B cell (primary cell): ENCODE results near the gene HSPB3. TPM values are rescaled to one million over a fixed set of nuclear protein-coding genes. Genes with fewer than 3 reads are reported as not detected.

Experiments used
- ATAC-seq: fragments of 200-7000 bp; cut with Tn5 transposase; one replicate; pipeline ENCODE4 v1.10.0; 2021; ENCODE audit warnings: low read depth, mild to moderate bottlenecking, moderate number of reproducible peaks, moderate library complexity
- CTCF ChIA-PET: fragments of 350-600 bp; sonication (Branson Sonifier 250); formaldehyde crosslinking; loops from one replicate; lab custom pipeline; 2021; ENCODE audit warnings: antibody characterized with exemption, inconsistent platforms; lab: Charles Lee
- POLR2A ChIA-PET: fragments of 350-600 bp; sonication (Branson Sonifier 250); formaldehyde crosslinking; loops from one replicate; lab custom pipeline; 2021; ENCODE audit warnings: antibody characterized with exemption; lab: Charles Lee
- DNase-seq: peaks from one replicate; pipeline ENCODE4 v3.0.0; 2013
- H2AFZ ChIP-seq: 2 replicates; pipeline ENCODE4 v1.6.1; 2012; ENCODE audit warnings: mild to moderate bottlenecking, low read depth, low read length; ENCODE audit not compliant: insufficient read depth, poor library complexity, severe bottlenecking
- H3K27ac ChIP-seq, 2 donors: 1 replicate in 1 of 2; 2 replicates in 1 of 2; pipeline ENCODE4 v1.5.1; 2012 to 2013; ENCODE audit warnings: low read length in 2 of 2, mild to moderate bottlenecking in 2 of 2, moderate library complexity in 1 of 2
- H3K27me3 ChIP-seq, 4 experiments: fragments of 200-600 bp in 1 of 4; sonication (generic) in 1 of 4; replicated peaks in 1 of 4; 1 replicate in 2 of 4; 2 replicates in 2 of 4; pipeline versions ENCODE4 v1.6.1 to v1.7.0; 2013 to 2016; ENCODE audit warnings: low read length in 3 of 4, mild to moderate bottlenecking in 2 of 4, mixed read lengths in 1 of 4, moderate library complexity in 1 of 4; ENCODE audit not compliant: insufficient read depth in 4 of 4, control insufficient read depth in 3 of 4; ENCODE audit errors: control extremely low read depth in 1 of 4
- H3K36me3 ChIP-seq, 2 experiments: replicated peaks in 1 of 2; 1 replicate in 1 of 2; 2 replicates in 1 of 2; pipeline versions ENCODE4 v1.6.1 to v1.7.1; 2013; ENCODE audit warnings: low read length in 1 of 2; ENCODE audit not compliant: insufficient read depth in 2 of 2, control insufficient read depth in 1 of 2; ENCODE audit errors: control extremely low read depth in 1 of 2, extremely low read depth in 1 of 2
- H3K4me1 ChIP-seq, 2 donors: fragments of 200-600 bp in 1 of 2; sonication (generic) in 1 of 2; 1 replicate in 1 of 2; 2 replicates in 1 of 2; pipeline versions ENCODE4 v1.5.1 to v1.6.1; 2013 to 2017; ENCODE audit warnings: low read length in 2 of 2; ENCODE audit not compliant: control insufficient read depth in 2 of 2, insufficient read depth in 2 of 2
- H3K4me2 ChIP-seq: replicated peaks from 2 replicates; pipeline ENCODE3; 2012; ENCODE audit warnings: mild to moderate bottlenecking, low read depth, low read length; ENCODE audit not compliant: poor library complexity, severe bottlenecking
- H3K4me3 ChIP-seq, 5 experiments: fragments of 200-600 bp in 1 of 5; sonication (generic) in 1 of 5; 1 replicate in 3 of 5; 2 replicates in 2 of 5; pipeline versions ENCODE4 v1.5.1 to v1.7.0; 2011 to 2016; ENCODE audit warnings: low read length in 4 of 5, mild to moderate bottlenecking in 4 of 5, low read depth in 2 of 5, control low read depth in 1 of 5, moderate library complexity in 1 of 5; ENCODE audit not compliant: insufficient read depth in 1 of 5; ENCODE audit errors: control extremely low read depth in 1 of 5, extremely low read depth in 1 of 5
- H3K79me2 ChIP-seq: fragments of 200-600 bp; sonication (generic); one replicate; pipeline ENCODE4 v1.6.0; 2016; ENCODE audit warnings: low read length; ENCODE audit not compliant: control insufficient read depth, insufficient read depth
- H3K9ac ChIP-seq: fragments of 200-600 bp; sonication (generic); 2 replicates; pipeline ENCODE4 v1.6.1; 2017; ENCODE audit warnings: mild to moderate bottlenecking, low read length, moderate library complexity
- H3K9me3 ChIP-seq, 3 donors: one replicate each; pipeline versions ENCODE4 v1.6.1 to v1.7.1; 2013; ENCODE audit warnings: low read length in 2 of 3; ENCODE audit not compliant: control insufficient read depth in 2 of 3, insufficient read depth in 1 of 3; ENCODE audit errors: control extremely low read depth in 1 of 3
- H4K20me1 ChIP-seq: 2 replicates; pipeline ENCODE4 v1.6.0; 2012; ENCODE audit warnings: mild to moderate bottlenecking, low read length; ENCODE audit not compliant: insufficient read depth, control insufficient read depth, poor library complexity, severe bottlenecking
- H3K27ac Mint-ChIP-seq: one replicate; pipeline ENCODE4 v1.8.0; 2021; ENCODE audit warnings: mixed read lengths
- H3K27me3 Mint-ChIP-seq: one replicate; pipeline ENCODE4 v1.8.0; 2021; ENCODE audit warnings: mixed read lengths
- H3K4me1 Mint-ChIP-seq: one replicate; pipeline ENCODE4 v1.8.0; 2021; ENCODE audit warnings: mixed read lengths
- H3K4me3 Mint-ChIP-seq: one replicate; pipeline ENCODE4 v1.8.0; 2021; ENCODE audit warnings: mixed read lengths
- H3K9me3 Mint-ChIP-seq: one replicate; pipeline ENCODE4 v1.8.0; 2022; ENCODE audit warnings: mixed read lengths; ENCODE audit not compliant: insufficient read depth
- EZH2 ChIP-seq: IDR thresholded peaks from 2 replicates; pipeline ENCODE4 v1.6.1; 2012; ENCODE audit warnings: borderline replicate concordance, low read depth, mild to moderate bottlenecking, moderate library complexity, low read length; ENCODE audit not compliant: insufficient read depth, poor library complexity, severe bottlenecking
- WGBS: methylation state at CpG from one replicate; pipeline ENCODE4 v1.1.5; 2013; ENCODE audit warnings: missing lambda C conversion rate; ENCODE audit not compliant: insufficient coverage; 5-methylcytosine and 5-hydroxymethylcytosine counted together
- intact Hi-C: fragments of 100-400 bp; cut with micrococcal nuclease; formaldehyde crosslinking; loops from one replicate; pipeline ENCODE4 v1.10.0; 2022
- polyA plus RNA-seq: library from polyadenylated mRNA; depleted of rRNA; stranded (reverse); fragments of >200 nt; gene quantifications from 2 replicates; pipeline ENCODE4 v1.2.3, GENCODE V29; 2012
- total RNA-seq, 2 donors: library from RNA; stranded (reverse); fragments of 120-200 nt in 1 of 2; gene quantifications; 1 replicate in 1 of 2; 2 replicates in 1 of 2; pipeline versions ENCODE4 v1.2.3 to v1.2.4, GENCODE V29; 2013 to 2022
- TF ChIP-seq, protein P1 (sequence below): fragments of 200-600 bp; IDR thresholded peaks from one replicate; pipeline ENCODE4 v1.8.0; 2022; ENCODE audit warnings: antibody characterized with exemption, mild to moderate bottlenecking

The HSPB3 gene
- total and polyA plus RNA-seq, 2 donors (not counting 1 experiment from before 2014, with no cell fraction given), result not detected

DNA sequence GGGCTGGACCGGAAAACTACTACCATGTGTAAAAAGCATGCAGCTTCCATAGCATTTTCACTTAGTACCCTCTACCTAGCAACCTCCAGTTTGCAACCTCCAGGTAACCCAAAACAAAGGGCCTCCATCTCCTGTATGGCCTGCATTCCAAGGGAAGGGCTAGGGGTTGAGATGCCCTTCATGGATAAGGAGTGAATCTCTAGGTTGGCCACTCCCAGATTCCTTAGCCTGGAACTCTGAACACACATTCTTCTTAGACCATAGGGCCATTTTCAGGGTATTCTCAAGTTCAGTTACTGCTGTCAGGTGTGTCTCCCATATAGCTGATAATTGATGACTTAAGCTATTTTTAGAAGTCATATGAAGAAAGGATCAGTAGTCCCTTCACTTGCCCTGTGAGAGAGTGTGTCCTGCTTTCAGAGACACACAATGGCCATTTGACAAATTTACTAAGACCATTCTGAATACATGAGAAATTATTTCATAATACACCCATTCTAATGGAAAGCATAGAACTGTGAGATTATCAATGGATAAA is 22.5 kb downstream of the HSPB3 start:
- ChIA-PET POLR2A (no interaction called here), CTCF (no interaction called here)
- H3K27ac Mint-ChIP-seq, result no peak overlapping the region
- no peak overlapping the region for H3K4me3 ChIP-seq
- H3K27ac ChIP-seq, result no peak overlapping the region
- H3K4me2 ChIP-seq, result no peak overlapping the region
- peaks cover 38% of the 10 kb centered on the region for H3K27me3 Mint-ChIP-seq
- H3K79me2 ChIP-seq, result no peaks in the 10 kb centered on the region
- H4K20me1 ChIP-seq, result no peaks in the 10 kb centered on the region
- whole genome bisulfite sequencing, result no CpG with 5 or more reads among the region's 1 CpG
- intact Hi-C loops, result no loop called here
- H3K27me3 ChIP-seq, result peaks cover 0 to 8% (median 3%) of the 10 kb centered on the region in 4 experiments
- no peak for TF ChIP-seq EZH2
- TF ChIP-seq, protein P1, sequence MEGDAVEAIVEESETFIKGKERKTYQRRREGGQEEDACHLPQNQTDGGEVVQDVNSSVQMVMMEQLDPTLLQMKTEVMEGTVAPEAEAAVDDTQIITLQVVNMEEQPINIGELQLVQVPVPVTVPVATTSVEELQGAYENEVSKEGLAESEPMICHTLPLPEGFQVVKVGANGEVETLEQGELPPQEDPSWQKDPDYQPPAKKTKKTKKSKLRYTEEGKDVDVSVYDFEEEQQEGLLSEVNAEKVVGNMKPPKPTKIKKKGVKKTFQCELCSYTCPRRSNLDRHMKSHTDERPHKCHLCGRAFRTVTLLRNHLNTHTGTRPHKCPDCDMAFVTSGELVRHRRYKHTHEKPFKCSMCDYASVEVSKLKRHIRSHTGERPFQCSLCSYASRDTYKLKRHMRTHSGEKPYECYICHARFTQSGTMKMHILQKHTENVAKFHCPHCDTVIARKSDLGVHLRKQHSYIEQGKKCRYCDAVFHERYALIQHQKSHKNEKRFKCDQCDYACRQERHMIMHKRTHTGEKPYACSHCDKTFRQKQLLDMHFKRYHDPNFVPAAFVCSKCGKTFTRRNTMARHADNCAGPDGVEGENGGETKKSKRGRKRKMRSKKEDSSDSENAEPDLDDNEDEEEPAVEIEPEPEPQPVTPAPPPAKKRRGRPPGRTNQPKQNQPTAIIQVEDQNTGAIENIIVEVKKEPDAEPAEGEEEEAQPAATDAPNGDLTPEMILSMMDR, result no peak
- DNase-seq (no peak), ATAC-seq (no peak)
- no peaks in the 10 kb centered on the region for H3K9me3 ChIP-seq
- no peaks in the 10 kb centered on the region for H3K36me3 ChIP-seq
- H3K4me1 ChIP-seq, result no peaks in the 10 kb centered on the region
- no peaks in the 10 kb centered on the region for H3K9me3 Mint-ChIP-seq
- no peak overlapping the region for H3K9ac ChIP-seq
- no peak overlapping the region for H3K4me3 Mint-ChIP-seq
- peaks cover 6% of the 10 kb centered on the region for H3K4me1 Mint-ChIP-seq
- H2AFZ ChIP-seq, result no peak overlapping the region

DNA sequence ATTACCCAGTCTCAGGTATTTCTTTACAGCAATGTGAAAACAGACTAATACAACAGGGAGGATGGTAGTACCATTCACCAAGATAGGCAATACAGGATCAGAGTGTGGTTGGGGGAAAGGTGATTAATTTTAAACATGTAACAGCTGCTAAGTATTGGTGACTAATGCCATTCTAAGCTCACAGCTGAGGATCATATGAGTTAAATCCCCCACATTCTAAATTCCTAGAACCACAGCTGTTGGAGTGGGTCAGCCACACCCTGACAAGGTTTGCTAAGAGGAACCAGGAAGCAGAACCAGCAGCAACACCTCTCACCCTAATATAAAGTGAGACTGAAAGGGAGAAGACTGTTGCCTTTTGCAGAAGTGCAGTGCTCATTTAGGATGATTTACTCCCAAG is 24.8 kb downstream of the HSPB3 start:
- Mint-ChIP-seq H3K27me3 (peaks cover 40% of the 10 kb centered on the region), H3K27ac (no peak overlapping the region), H3K4me1 (peaks cover 6% of the 10 kb centered on the region), H3K9me3 (no peaks in the 10 kb centered on the region), H3K4me3 (no peak overlapping the region)
- Histone ChIP-seq H4K20me1 (no peaks in the 10 kb centered on the region), H3K27ac (no peak overlapping the region), H3K4me3 (no peak overlapping the region), H2AFZ (no peak overlapping the region), H3K79me2 (no peaks in the 10 kb centered on the region), H3K27me3 (peaks cover 0 to 8% (median 3%) of the 10 kb centered on the region in 4 experiments), H3K36me3 (no peaks in the 10 kb centered on the region), H3K4me1 (no peaks in the 10 kb centered on the region), H3K4me2 (no peak overlapping the region), H3K9me3 (no peaks in the 10 kb centered on the region), H3K9ac (no peak overlapping the region)
- TF ChIP-seq, protein P1, result no peak
- no peak for TF ChIP-seq EZH2
- POLR2A ChIA-PET, result no interaction called here
- ATAC-seq (no peak), DNase-seq (no peak)
- CTCF ChIA-PET, result interaction anchor here (3.3 kb wide), 1 partner anchor 10 kb away, joined by 19 read pairs; no protein-coding TSS in a partner anchor
- intact Hi-C loops, result no loop called here
